Spleen (tissue), 11 donors: Measurements from ENCODE around the gene RSPH1. TPM values are rescaled to one million over a fixed set of nuclear protein-coding genes. Genes with fewer than 3 reads are reported as not detected.

ENCODE experiments used
- DNase-seq: peaks from one replicate; pipeline ENCODE4 v3.0.0-alpha.2; 2020
- H3K27ac ChIP-seq, 8 donors: fragments of 200-600 bp; sonication (generic) in 7 of 8; 1 replicate in 4 of 8; 2 replicates in 4 of 8; pipeline versions ENCODE4 v1.5.0 to v1.8.0; 2016 to 2021; ENCODE audit warnings: inconsistent platforms in 4 of 8, mild to moderate bottlenecking in 4 of 8, moderate library complexity in 1 of 8
- H3K27me3 ChIP-seq, 7 donors: fragments of 200-600 bp; sonication (generic) in 6 of 7; replicated peaks in 1 of 7; 1 replicate in 4 of 7; 2 replicates in 3 of 7; pipeline versions ENCODE4 v1.5.0 to v1.8.0; 2016 to 2021; ENCODE audit warnings: inconsistent platforms in 3 of 7, mild to moderate bottlenecking in 1 of 7
- H3K36me3 ChIP-seq, 6 donors: fragments of 200-600 bp; sonication (generic) in 5 of 6; 1 replicate in 4 of 6; 2 replicates in 2 of 6; pipeline versions ENCODE4 v1.5.0 to v1.8.0; 2016 to 2021; ENCODE audit warnings: inconsistent platforms in 2 of 6
- H3K4me1 ChIP-seq, 6 donors: fragments of 200-600 bp; sonication (generic) in 5 of 6; 1 replicate in 3 of 6; 2 replicates in 3 of 6; pipeline versions ENCODE4 v1.5.0 to v1.8.0; 2016 to 2021; ENCODE audit warnings: inconsistent platforms in 3 of 6
- H3K4me3 ChIP-seq, 8 donors: fragments of 200-600 bp; sonication (generic) in 7 of 8; 1 replicate in 4 of 8; 2 replicates in 4 of 8; pipeline versions ENCODE4 v1.5.0 to v1.8.0; 2016 to 2021; ENCODE audit warnings: inconsistent platforms in 4 of 8, mild to moderate bottlenecking in 4 of 8, moderate library complexity in 2 of 8
- H3K9me3 ChIP-seq, 8 donors: fragments of 200-600 bp; sonication (generic) in 7 of 8; 1 replicate in 4 of 8; 2 replicates in 4 of 8; pipeline versions ENCODE4 v1.5.0 to v1.8.0; 2016 to 2021; ENCODE audit warnings: inconsistent platforms in 4 of 8
- POLR2A ChIP-seq, 3 donors: fragments of 450-650 bp; IDR thresholded peaks; one replicate each; pipeline ENCODE4 v1.5.1; 2017; ENCODE audit warnings: antibody characterized with exemption in 3 of 3, mild to moderate bottlenecking in 1 of 3
- POLR2AphosphoS5 ChIP-seq, 3 donors: sonication (generic); formaldehyde crosslinking; IDR thresholded peaks; one replicate each; pipeline ENCODE4 v1.5.1; 2017; ENCODE audit warnings: antibody characterized with exemption in 3 of 3
- WGBS, 5 donors: extraction: QIAGEN DNeasy Blood & Tissue Kit in 3 of 5; methylation state at CpG; one replicate each; pipeline versions ENCODE4 v1.1.5 to v1.1.7; 2013 to 2018; 5-methylcytosine and 5-hydroxymethylcytosine counted together
- intact Hi-C: fragments of 100-400 bp; cut with DNase I; formaldehyde crosslinking; loops from one replicate; pipeline ENCODE4 v1.15.0; 2023; ENCODE audit warnings: low total_unique reads
- polyA plus RNA-seq, 3 donors: library from polyadenylated mRNA; stranded (reverse); fragments of 200-250 nt; gene quantifications; one replicate each; pipeline ENCODE4 v1.2.1, GENCODE V29; 2013
- total RNA-seq, 7 donors: library from RNA; depleted of rRNA in 3 of 7; stranded (reverse); fragments of >200 nt in 3 of 7; fragmentation: NEBNext Ultra II Directional in 4 of 7; extraction: Animal tissue kit (Norgen Biotek cat#: 25700) in 4 of 7; gene quantifications; one replicate each; pipeline versions ENCODE4 v1.1.0 to v1.2.1, GENCODE V29; 2016 to 2021
- TF ChIP-seq, protein P1 (sequence below), 11 experiments: fragments of 200-600 bp in 7 of 11; fragments of 450-650 bp in 4 of 11; sonication (generic) in 4 of 11; IDR thresholded peaks in 8 of 11; conservative IDR thresholded peaks in 3 of 11; 1 replicate in 7 of 11; 2 replicates in 4 of 11; pipeline versions ENCODE4 v1.4.0 to v1.8.0; 2016 to 2021; ENCODE audit warnings: antibody characterized with exemption in 11 of 11, inconsistent platforms in 4 of 11, mild to moderate bottlenecking in 1 of 11
- donor health status: healthy with polysubstance abuse.
- donor health status: DM: no; HTN: no; CAD: no; lungs with moderate emphysema.
- donor health status: DM: no; HTN: no; CAD: no.
- donor health status: Bipolar disorder and iron deficiency.
- donor health status: healthy.
- donor health status: DM: no; HTN: no; CAD: no.
- donor health status: DM: yes; HTN: yes; CAD: no.

RSPH1 gene
- total and polyA plus RNA-seq, 10 donors, result 0.10 to 0.35 (median 0.26) TPM; not detected in 5

DNA sequence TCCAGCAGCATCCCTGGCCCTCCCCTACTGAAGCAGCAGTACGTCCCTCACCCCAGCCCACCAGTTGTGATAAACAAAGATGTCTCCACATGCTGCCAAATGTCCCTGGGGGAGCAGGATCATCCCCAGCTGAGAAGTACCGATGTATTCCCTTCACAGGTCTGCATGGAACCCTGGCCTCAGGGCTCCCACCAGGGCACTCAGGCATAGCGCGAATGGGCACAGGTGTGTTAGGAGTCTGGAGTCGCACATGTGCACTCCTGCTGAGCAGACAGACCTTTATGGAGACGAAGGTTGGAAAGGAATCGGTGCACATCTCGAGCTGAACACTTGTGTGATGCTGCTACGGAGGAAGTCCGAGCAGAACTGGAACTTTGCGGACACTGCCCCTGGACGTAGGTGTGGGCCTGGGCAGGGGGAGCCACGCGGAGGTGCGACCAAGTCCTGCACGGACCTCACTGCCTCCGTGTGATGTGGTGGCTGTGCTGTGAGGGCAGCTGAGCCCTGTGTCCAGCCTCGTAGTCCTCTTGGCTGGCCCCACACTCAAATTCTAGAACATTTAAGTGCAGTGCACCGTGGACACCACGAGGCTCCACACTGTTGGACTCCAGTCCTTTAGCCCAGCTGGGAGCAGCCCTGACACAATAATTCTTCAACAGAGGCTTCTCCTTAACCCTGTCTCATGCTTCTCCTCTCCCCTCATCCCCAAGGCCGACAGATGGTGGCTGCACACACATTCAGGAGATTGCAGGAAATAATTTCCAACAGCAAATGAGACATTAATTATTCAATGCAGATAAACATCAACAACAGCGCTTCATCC lies 43.4 kb downstream of the RSPH1 start:
- Histone ChIP-seq H3K9me3 (no peaks in the 10 kb centered on the region), H3K27me3 (peaks cover 0 to 12% (median 0%) of the 10 kb centered on the region in 7 donors), H3K27ac (no peak overlapping the region), H3K36me3 (no peaks in the 10 kb centered on the region), H3K4me3 (no peak overlapping the region), H3K4me1 (peaks cover 0 to 34% (median 21%) of the 10 kb centered on the region in 6 donors)
- WGBS, 5 donors, result 90 to 93% (median 92%) methylated on average over 17 to 22 of the region's 22 CpGs
- DNase-seq, result peak; percentile 58
- TF ChIP-seq POLR2A (IDR thresholded peaks at IDR 0.05) (no peak), POLR2AphosphoS5 (IDR thresholded peaks at IDR 0.05) (no peak)
- TF ChIP-seq, protein P1, sequence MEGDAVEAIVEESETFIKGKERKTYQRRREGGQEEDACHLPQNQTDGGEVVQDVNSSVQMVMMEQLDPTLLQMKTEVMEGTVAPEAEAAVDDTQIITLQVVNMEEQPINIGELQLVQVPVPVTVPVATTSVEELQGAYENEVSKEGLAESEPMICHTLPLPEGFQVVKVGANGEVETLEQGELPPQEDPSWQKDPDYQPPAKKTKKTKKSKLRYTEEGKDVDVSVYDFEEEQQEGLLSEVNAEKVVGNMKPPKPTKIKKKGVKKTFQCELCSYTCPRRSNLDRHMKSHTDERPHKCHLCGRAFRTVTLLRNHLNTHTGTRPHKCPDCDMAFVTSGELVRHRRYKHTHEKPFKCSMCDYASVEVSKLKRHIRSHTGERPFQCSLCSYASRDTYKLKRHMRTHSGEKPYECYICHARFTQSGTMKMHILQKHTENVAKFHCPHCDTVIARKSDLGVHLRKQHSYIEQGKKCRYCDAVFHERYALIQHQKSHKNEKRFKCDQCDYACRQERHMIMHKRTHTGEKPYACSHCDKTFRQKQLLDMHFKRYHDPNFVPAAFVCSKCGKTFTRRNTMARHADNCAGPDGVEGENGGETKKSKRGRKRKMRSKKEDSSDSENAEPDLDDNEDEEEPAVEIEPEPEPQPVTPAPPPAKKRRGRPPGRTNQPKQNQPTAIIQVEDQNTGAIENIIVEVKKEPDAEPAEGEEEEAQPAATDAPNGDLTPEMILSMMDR (IDR thresholded peaks at IDR 0.05 in 8 of 11, conservative IDR thresholded peaks at IDR 0.05 in 3 of 11), result no peak
- intact Hi-C loops, result no loop called here

DNA sequence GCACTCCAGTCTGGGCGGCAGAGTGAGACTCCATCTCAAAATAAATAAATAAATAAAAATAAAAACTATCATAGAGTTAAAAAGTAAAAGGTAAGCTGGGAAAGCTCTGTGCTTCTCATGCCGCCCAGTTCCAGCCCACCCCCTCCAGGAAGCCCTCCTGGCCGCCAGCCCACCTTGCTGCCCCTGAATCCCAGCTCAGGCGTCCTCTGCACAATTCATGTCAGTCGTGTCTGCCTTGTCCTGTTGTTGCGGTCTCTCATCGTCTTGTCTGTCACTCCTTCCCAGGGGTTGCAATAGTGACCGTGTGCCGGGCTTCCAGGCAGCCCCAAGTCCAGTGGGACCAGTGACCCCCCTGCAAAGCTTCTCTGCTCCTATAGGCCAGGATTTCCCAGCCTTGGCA lies 44.1 kb downstream of the RSPH1 start:
- peaks cover 0 to 5% (median 0%) of the 10 kb centered on the region in 6 donors for H3K36me3 ChIP-seq
- no peak overlapping the region for H3K27ac ChIP-seq
- H3K9me3 ChIP-seq, result no peaks in the 10 kb centered on the region
- no peak overlapping the region for H3K4me3 ChIP-seq
- TF ChIP-seq, protein P1 (IDR thresholded peaks at IDR 0.05 in 8 of 11, conservative IDR thresholded peaks at IDR 0.05 in 3 of 11), result no peak
- no peak for TF ChIP-seq POLR2A (IDR thresholded peaks at IDR 0.05)
- TF ChIP-seq POLR2AphosphoS5 (IDR thresholded peaks at IDR 0.05), result no peak
- peaks cover 0 to 34% (median 21%) of the 10 kb centered on the region in 6 donors for H3K4me1 ChIP-seq
- 92 to 98% (median 95%) methylated on average over 9 of the region's 9 CpGs for WGBS, 5 donors
- DNase-seq, result peak; percentile 57
- peaks cover 0 to 12% (median 0%) of the 10 kb centered on the region in 7 donors for H3K27me3 ChIP-seq
- intact Hi-C loops, result no loop called here

- H3K36me3 ChIP-seq, result peaks cover 0 to 15% (median 0%) of the 10 kb centered on the region in 6 donors
- H3K4me3 ChIP-seq, result no peak overlapping the region
- TF ChIP-seq POLR2AphosphoS5 (IDR thresholded peaks at IDR 0.05) (no peak), POLR2A (IDR thresholded peaks at IDR 0.05) (no peak)
- TF ChIP-seq, protein P1 (IDR thresholded peaks at IDR 0.05 in 8 of 11, conservative IDR thresholded peaks at IDR 0.05 in 3 of 11), result no peak
- peak; percentile 66 for DNase-seq
- H3K9me3 ChIP-seq, result no peaks in the 10 kb centered on the region
- peaks cover 0 to 30% (median 0%) of the 10 kb centered on the region in 7 donors for H3K27me3 ChIP-seq
- H3K4me1 ChIP-seq, result peaks cover 0 to 20% (median 17%) of the 10 kb centered on the region in 6 donors
- intact Hi-C loops, result loop anchor here (5.0 to 10.0 kb wide), 2 partner anchors 64 to 301 kb away; no protein-coding TSS in a partner anchor
- H3K27ac ChIP-seq, result peak overlapping the region in 1 of 8 donors; percentile 4
- WGBS, 5 donors, result 71 to 84% (median 77%) methylated on average over 3 of the region's 3 CpGs
Measured at GRCh38 chr21:42448686-42449085, 47.3 kb downstream of the RSPH1 start.

- Histone ChIP-seq H3K4me3 (no peak overlapping the region), H3K36me3 (peaks cover 0 to 22% (median 0%) of the 10 kb centered on the region in 6 donors), H3K9me3 (no peaks in the 10 kb centered on the region), H3K27me3 (peaks cover 0 to 22% (median 0%) of the 10 kb centered on the region in 7 donors), H3K4me1 (peaks cover 0 to 15% (median 10%) of the 10 kb centered on the region in 6 donors), H3K27ac (no peak overlapping the region)
- TF ChIP-seq POLR2AphosphoS5 (IDR thresholded peaks at IDR 0.05) (peak in 1 of 3 donors; percentile 31), POLR2A (IDR thresholded peaks at IDR 0.05) (no peak)
- TF ChIP-seq, protein P1 (IDR thresholded peaks at IDR 0.05 in 8 of 11, conservative IDR thresholded peaks at IDR 0.05 in 3 of 11), result no peak
- WGBS, 5 donors, result 90 to 95% (median 91%) methylated on average over 10 of the region's 10 CpGs
- intact Hi-C loops, result loop anchor here (5.0 to 10.0 kb wide), 2 partner anchors 63 to 300 kb away; no protein-coding TSS in a partner anchor
- peak; percentile 34 for DNase-seq
Measured at GRCh38 chr21:42447732-42448131, 48.3 kb downstream of the RSPH1 start.
